BE2C (cell line): ENCODE results near the gene RBM39.

ENCODE experiments used
- DNase-seq: peaks from one replicate; pipeline ENCODE4 v3.0.0-alpha.2; 2020
- H3K27me3 ChIP-seq: fragments of 250-450 bp; sonication (Bioruptor Pico); 2 replicates; pipeline ENCODE4 v1.5.1; 2020; ENCODE audit warnings: mild to moderate bottlenecking
- H3K36me3 ChIP-seq: fragments of 250-450 bp; sonication (Bioruptor Pico); 2 replicates; pipeline ENCODE4 v1.5.1; 2020; ENCODE audit warnings: mild to moderate bottlenecking
- H3K4me1 ChIP-seq: fragments of 250-450 bp; sonication (Bioruptor Pico); 2 replicates; pipeline ENCODE4 v1.5.1; 2020
- H3K4me3 ChIP-seq: 2 replicates; pipeline ENCODE4 v1.5.1; 2011; ENCODE audit warnings: low read depth, low read length
- H3K9me3 ChIP-seq: fragments of 250-450 bp; sonication (Bioruptor Pico); 2 replicates; pipeline ENCODE4 v1.5.1; 2020
- TF ChIP-seq, protein P1 (sequence below): IDR thresholded peaks from 2 replicates; pipeline ENCODE4 v1.5.1; 2012; ENCODE audit warnings: mild to moderate bottlenecking, low read depth, low read length

RBM39 gene

DNA sequence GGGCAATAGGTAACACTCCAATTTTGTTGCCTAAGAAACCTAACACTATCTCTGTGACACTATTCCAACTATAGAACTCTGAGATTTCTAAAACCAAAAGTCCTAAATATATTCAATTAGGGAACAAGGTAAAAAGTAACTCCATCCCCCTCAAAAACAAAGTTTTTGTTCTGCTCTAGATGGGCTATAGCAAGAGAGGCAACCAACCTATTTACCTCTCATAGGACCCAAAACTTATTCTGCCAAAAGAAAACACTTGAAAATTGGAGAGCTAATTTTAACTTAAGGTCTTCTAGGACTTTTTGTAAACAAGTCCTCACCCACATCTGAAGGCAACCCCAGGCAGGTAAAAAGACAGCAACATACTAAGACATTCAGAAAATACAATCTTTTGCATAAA is 7.7 kb downstream of the RBM39 start:
- no peak for DNase-seq
- peaks cover 12% of the 10 kb centered on the region for H3K4me1 ChIP-seq
- H3K36me3 ChIP-seq: peaks cover 100% of the 10 kb centered on the region
- 0 out of 2 replicates have a peak, but pooled peaks cover 3% of the 10 kb centered on the region for H3K27me3 ChIP-seq
- H3K4me3 ChIP-seq: no peak overlapping the region
- TF ChIP-seq, protein P1, sequence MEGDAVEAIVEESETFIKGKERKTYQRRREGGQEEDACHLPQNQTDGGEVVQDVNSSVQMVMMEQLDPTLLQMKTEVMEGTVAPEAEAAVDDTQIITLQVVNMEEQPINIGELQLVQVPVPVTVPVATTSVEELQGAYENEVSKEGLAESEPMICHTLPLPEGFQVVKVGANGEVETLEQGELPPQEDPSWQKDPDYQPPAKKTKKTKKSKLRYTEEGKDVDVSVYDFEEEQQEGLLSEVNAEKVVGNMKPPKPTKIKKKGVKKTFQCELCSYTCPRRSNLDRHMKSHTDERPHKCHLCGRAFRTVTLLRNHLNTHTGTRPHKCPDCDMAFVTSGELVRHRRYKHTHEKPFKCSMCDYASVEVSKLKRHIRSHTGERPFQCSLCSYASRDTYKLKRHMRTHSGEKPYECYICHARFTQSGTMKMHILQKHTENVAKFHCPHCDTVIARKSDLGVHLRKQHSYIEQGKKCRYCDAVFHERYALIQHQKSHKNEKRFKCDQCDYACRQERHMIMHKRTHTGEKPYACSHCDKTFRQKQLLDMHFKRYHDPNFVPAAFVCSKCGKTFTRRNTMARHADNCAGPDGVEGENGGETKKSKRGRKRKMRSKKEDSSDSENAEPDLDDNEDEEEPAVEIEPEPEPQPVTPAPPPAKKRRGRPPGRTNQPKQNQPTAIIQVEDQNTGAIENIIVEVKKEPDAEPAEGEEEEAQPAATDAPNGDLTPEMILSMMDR: no peak
- no peaks in the 10 kb centered on the region for H3K9me3 ChIP-seq

DNA sequence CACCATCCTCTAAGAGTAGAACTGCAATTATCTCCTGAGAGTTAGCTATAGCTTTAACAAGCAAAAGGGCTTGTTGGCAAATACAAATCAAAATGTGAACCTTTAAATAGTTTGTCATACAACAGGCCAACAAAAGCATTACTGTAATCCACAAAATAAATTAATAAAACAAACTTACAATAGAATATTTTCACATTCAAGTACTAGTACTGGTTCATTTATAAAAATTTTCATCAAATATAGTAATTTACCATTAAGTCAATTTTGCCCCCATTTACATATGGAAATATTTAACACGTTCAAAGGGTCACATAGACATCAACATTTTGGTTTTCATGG is 9.4 kb downstream of the RBM39 start:
- H3K27me3 ChIP-seq: 0 out of 2 replicates have a peak, but pooled peaks cover 3% of the 10 kb centered on the region
- peaks cover 10% of the 10 kb centered on the region for H3K4me1 ChIP-seq
- DNase-seq: no peak
- TF ChIP-seq, protein P1: no peak
- no peak overlapping the region for H3K4me3 ChIP-seq
- H3K9me3 ChIP-seq: no peaks in the 10 kb centered on the region
- H3K36me3 ChIP-seq: peaks cover 100% of the 10 kb centered on the region

DNA sequence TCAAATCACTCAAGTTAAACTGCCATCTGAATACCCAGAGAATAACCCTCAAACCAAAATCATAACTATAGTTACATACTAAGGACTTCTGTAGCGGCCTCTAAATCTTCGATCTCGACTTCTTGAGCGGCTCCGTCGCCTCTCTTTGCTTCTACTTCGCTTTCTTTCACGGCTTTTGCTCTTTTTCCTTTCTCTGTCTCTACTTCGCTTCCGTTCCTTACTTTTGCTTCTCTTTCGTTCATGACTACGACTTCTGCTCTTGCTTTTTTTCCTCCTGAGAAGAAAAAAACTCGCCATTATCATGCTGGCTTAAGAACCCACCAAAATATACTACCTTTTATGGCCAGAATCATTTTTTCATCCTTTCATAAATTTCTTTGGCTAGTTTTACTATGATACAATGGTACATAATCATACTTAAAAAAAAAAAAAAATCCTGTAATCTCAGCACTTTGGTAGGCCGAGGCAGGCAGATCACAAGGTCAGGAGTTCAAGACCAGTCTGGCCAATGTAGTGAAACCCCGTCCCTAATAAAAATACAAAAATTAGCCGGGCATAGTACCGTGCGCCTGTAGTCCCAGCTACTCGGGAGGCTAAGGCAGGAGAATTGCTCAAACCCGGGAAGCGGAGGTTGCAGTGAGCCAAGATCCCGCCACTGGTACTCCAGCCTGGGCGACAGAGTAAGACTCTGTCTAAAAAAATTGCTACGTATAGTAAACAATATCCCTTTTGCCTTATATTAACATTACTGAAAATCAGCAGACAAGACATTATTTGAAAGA is 10.0 kb downstream of the RBM39 start:
- Histone ChIP-seq H3K27me3 (0 out of 2 replicates have a peak, but pooled peaks cover 3% of the 10 kb centered on the region), H3K4me1 (peaks cover 10% of the 10 kb centered on the region), H3K36me3 (peaks cover 100% of the 10 kb centered on the region), H3K4me3 (no peak overlapping the region), H3K9me3 (no peaks in the 10 kb centered on the region)
- TF ChIP-seq, protein P1: no peak
- no peak for DNase-seq

DNA sequence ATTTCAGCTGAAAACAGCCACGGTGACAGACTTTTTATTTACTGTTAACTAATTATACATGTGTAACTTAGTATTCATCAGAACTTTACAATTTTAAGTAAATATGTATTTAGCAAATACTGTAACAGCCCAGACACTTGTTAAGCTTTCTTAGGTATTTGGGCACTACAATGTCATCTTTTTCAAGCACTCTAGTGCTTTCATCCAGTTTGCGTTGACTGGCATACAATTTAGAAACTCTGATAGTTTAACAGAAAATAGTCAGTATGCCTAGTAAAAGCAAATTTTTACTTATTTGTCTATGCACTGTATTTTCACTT is 10.6 kb downstream of the RBM39 start:
- H3K27me3 ChIP-seq: 0 out of 2 replicates have a peak, but pooled peaks cover 3% of the 10 kb centered on the region

DNA sequence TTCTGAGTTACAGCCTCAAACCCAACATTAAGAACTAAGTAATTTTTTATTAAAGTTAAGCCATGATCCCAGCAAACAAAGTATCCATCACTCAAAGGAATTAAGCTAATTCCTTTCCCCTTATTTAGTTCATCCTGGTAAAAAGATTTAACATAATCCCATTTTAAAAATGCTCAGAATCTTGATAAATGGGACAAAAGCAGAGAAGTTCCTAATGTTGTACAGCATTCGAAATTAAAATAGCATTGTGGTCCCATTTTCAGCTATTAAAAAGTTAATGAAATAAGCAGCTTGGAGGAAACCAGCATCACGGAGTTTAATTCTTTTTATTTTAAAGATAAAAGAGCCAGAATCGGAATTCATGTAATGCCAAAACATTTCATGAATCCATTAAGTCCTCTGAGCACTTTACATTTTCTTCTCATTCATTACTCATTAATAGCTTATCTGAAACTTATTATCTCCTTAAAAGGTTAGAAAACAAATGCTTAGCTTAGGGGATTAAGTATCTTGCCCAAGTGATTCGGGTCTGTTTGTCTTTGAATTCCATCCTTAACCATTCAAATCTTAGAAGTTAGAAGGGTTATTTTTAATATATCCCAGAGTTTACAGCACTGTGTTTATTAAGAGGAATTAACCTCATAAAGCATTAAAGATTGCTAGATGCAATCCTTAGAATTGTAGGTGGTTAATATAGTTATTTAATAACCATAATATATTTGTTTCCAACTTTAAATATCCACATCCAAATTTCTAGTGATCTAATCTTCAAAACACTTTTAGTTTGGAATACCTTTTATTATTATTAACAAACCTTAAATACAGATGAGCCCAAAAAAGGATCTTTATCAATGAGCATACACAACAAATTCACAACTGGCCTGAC is 11.2 kb downstream of the RBM39 start:
- TF ChIP-seq, protein P1: no peak
- peaks cover 8% of the 10 kb centered on the region for H3K4me1 ChIP-seq
- 0 out of 2 replicates have a peak, but pooled peaks cover 3% of the 10 kb centered on the region for H3K27me3 ChIP-seq
- H3K4me3 ChIP-seq: no peak overlapping the region
- H3K9me3 ChIP-seq: no peaks in the 10 kb centered on the region
- peaks cover 100% of the 10 kb centered on the region for H3K36me3 ChIP-seq
- DNase-seq: no peak

More for the DNA sequence above, 10.6 kb downstream of the RBM39 start:
- Histone ChIP-seq H3K36me3 (peaks cover 100% of the 10 kb centered on the region), H3K4me1 (peaks cover 10% of the 10 kb centered on the region), H3K9me3 (no peaks in the 10 kb centered on the region), H3K4me3 (no peak overlapping the region)
- no peak for DNase-seq
- TF ChIP-seq, protein P1: no peak
